H1 (cell line): ENCODE results near the gene CLEC18C. TPM values are rescaled to one million over a fixed set of nuclear protein-coding genes. Genes with fewer than 3 reads are reported as not detected.

Source experiments
- CTCF ChIA-PET: fragments of 300-600 bp; sonication (Branson Sonifier 250); formaldehyde crosslinking; loops from one replicate; lab custom pipeline; 2021; ENCODE audit not compliant: partially characterized antibody; lab: Charles Lee
- POLR2A ChIA-PET: fragments of 300-600 bp; sonication (Branson Sonifier 250); formaldehyde crosslinking; loops from one replicate; lab custom pipeline; 2021; ENCODE audit warnings: inconsistent platforms; ENCODE audit not compliant: partially characterized antibody; lab: Charles Lee
- DNase-seq, 2 experiments: peaks; one replicate each; pipeline versions ENCODE4 v3.0.0 to v3.0.0-alpha.2; 2010 to 2022; ENCODE audit warnings: low spot score in 2 of 2, low read depth in 1 of 2, mixed read lengths in 1 of 2
- FAIRE-seq: peaks from 2 replicates; lab custom pipeline; 2011; peaks lifted over from hg19 to GRCh38; lab: Jason Lieb, UNC
- H2AFZ ChIP-seq: 2 replicates; pipeline ENCODE4 v1.8.1; 2012; ENCODE audit warnings: low read length, inconsistent platforms
- H2AK5ac ChIP-seq: 2 replicates; pipeline ENCODE4 v1.6.1; 2013; ENCODE audit warnings: low read depth, low read length
- H2BK120ac ChIP-seq: replicated peaks from 2 replicates; pipeline ENCODE3; 2013; ENCODE audit warnings: low read depth, low read length, inconsistent platforms
- H2BK12ac ChIP-seq: 2 replicates; pipeline ENCODE4 v1.6.1; 2013; ENCODE audit warnings: low read depth, low read length
- H2BK15ac ChIP-seq: 2 replicates; pipeline ENCODE4 v1.6.1; 2013; ENCODE audit warnings: low read length
- H2BK20ac ChIP-seq: 2 replicates; pipeline ENCODE4 v1.6.1; 2013; ENCODE audit warnings: low read length
- H2BK5ac ChIP-seq: 2 replicates; pipeline ENCODE4 v1.6.1; 2013; ENCODE audit warnings: low read depth, low read length
- H3K14ac ChIP-seq: 2 replicates; pipeline ENCODE4 v1.6.1; 2013; ENCODE audit warnings: inconsistent platforms; ENCODE audit not compliant: insufficient read length
- H3K18ac ChIP-seq: 2 replicates; pipeline ENCODE4 v1.6.1; 2013; ENCODE audit warnings: low read length; ENCODE audit errors: extremely low read depth
- H3K23ac ChIP-seq: 2 replicates; pipeline ENCODE4 v1.6.1; 2013; ENCODE audit warnings: inconsistent platforms; ENCODE audit not compliant: insufficient read length
- H3K23me2 ChIP-seq: 2 replicates; pipeline ENCODE4 v1.6.1; 2013; ENCODE audit warnings: low read depth, low read length
- H3K27ac ChIP-seq: 2 replicates; pipeline ENCODE4 v1.6.1; 2011; ENCODE audit warnings: low read depth, low read length, inconsistent platforms
- H3K27me3 ChIP-seq, 4 experiments: replicated peaks in 1 of 4; 1 replicate in 1 of 4; 2 replicates in 3 of 4; pipeline versions ENCODE4 v1.6.1 to v1.8.1; 2011 to 2013; ENCODE audit warnings: low read length in 3 of 4, mild to moderate bottlenecking in 3 of 4, inconsistent platforms in 2 of 4, mixed read lengths in 2 of 4, moderate library complexity in 1 of 4; ENCODE audit not compliant: control insufficient read depth in 3 of 4, insufficient read depth in 3 of 4; ENCODE audit errors: extremely low read depth in 1 of 4
- H3K36me3 ChIP-seq, 4 experiments: 2 replicates each; pipeline versions ENCODE4 v1.6.1 to v1.8.1; 2011 to 2013; ENCODE audit warnings: mild to moderate bottlenecking in 4 of 4, low read length in 3 of 4, moderate library complexity in 2 of 4, control low read depth in 1 of 4, inconsistent platforms in 1 of 4; ENCODE audit not compliant: insufficient read depth in 4 of 4, control insufficient read depth in 2 of 4
- H3K4ac ChIP-seq: replicated peaks from 2 replicates; pipeline ENCODE3; 2013; ENCODE audit warnings: low read length, low read depth, mixed read lengths, inconsistent platforms; ENCODE audit not compliant: insufficient read length
- H3K4me1 ChIP-seq, 4 experiments: replicated peaks in 1 of 4; 1 replicate in 1 of 4; 2 replicates in 3 of 4; pipeline versions ENCODE4 v1.6.1 to v1.8.1; 2011 to 2013; ENCODE audit warnings: low read length in 3 of 4, inconsistent platforms in 2 of 4, mixed read lengths in 1 of 4; ENCODE audit not compliant: insufficient read depth in 4 of 4, control insufficient read depth in 3 of 4
- H3K4me2 ChIP-seq, 2 experiments: 2 replicates each; pipeline versions ENCODE4 v1.6.1 to v1.8.1; 2011 to 2013; ENCODE audit warnings: low read depth in 2 of 2, low read length in 2 of 2, control low read depth in 1 of 2, inconsistent platforms in 1 of 2, mild to moderate bottlenecking in 1 of 2; ENCODE audit not compliant: insufficient read depth in 1 of 2
- H3K4me3 ChIP-seq, 4 experiments: fragments of 200-600, 300-600 bp in 1 of 4; sonication (generic), shearing (Covaris generic), sonication (Bioruptor Twin) in 1 of 4; 2 replicates each; pipeline versions ENCODE4 v1.5.1 to v1.8.1; 2011 to 2016; ENCODE audit warnings: low read length in 4 of 4, low read depth in 3 of 4, control low read depth in 2 of 4, inconsistent platforms in 2 of 4, mild to moderate bottlenecking in 2 of 4, mixed read lengths in 1 of 4, moderate library complexity in 1 of 4; ENCODE audit not compliant: insufficient read depth in 2 of 4; ENCODE audit errors: extremely low read depth in 1 of 4
- H3K56ac ChIP-seq: replicated peaks from 2 replicates; pipeline ENCODE3; 2013; ENCODE audit warnings: low read depth, mild to moderate bottlenecking, mixed read lengths, low read length, inconsistent platforms; ENCODE audit not compliant: insufficient read length
- H3K79me1 ChIP-seq: 2 replicates; pipeline ENCODE4 v1.6.1; 2013; ENCODE audit warnings: low read depth, low read length, control low read depth
- H3K79me2 ChIP-seq, 2 experiments: 2 replicates each; pipeline versions ENCODE4 v1.6.1 to v1.8.1; 2012 to 2013; ENCODE audit warnings: low read length in 2 of 2, mild to moderate bottlenecking in 2 of 2, inconsistent platforms in 1 of 2; ENCODE audit not compliant: insufficient read depth in 2 of 2, control insufficient read depth in 1 of 2
- H3K9ac ChIP-seq, 4 experiments: replicated peaks in 1 of 4; 1 replicate in 1 of 4; 2 replicates in 3 of 4; pipeline versions ENCODE4 v1.6.1 to v1.8.1; 2011 to 2013; ENCODE audit warnings: low read depth in 3 of 4, low read length in 3 of 4, control low read depth in 2 of 4, mild to moderate bottlenecking in 2 of 4, moderate library complexity in 2 of 4, inconsistent platforms in 1 of 4; ENCODE audit errors: extremely low read depth in 1 of 4
- H3K9me3 ChIP-seq, 2 experiments: 2 replicates each; pipeline versions ENCODE4 v1.6.1 to v1.8.1; 2012 to 2013; ENCODE audit warnings: mild to moderate bottlenecking in 2 of 2, moderate library complexity in 2 of 2, control low read depth in 1 of 2, inconsistent platforms in 1 of 2, low read depth in 1 of 2, low read length in 1 of 2, mixed read lengths in 1 of 2; ENCODE audit not compliant: insufficient read depth in 2 of 2
- H4K20me1 ChIP-seq, 2 experiments: replicated peaks in 1 of 2; 2 replicates each; pipeline versions ENCODE3 to v1.8.1; 2011 to 2013; ENCODE audit warnings: inconsistent platforms in 2 of 2, low read length in 2 of 2, mild to moderate bottlenecking in 1 of 2; ENCODE audit not compliant: insufficient read depth in 2 of 2, control insufficient read depth in 1 of 2
- H4K5ac ChIP-seq: 2 replicates; pipeline ENCODE4 v1.6.1; 2013; ENCODE audit warnings: low read length, low read depth, mixed read lengths, inconsistent platforms; ENCODE audit not compliant: insufficient read length
- H4K8ac ChIP-seq: 2 replicates; pipeline ENCODE4 v1.8.0; 2013; ENCODE audit warnings: mild to moderate bottlenecking, moderate library complexity, low read length, inconsistent platforms; ENCODE audit not compliant: insufficient read depth; ENCODE audit errors: extremely low read depth
- H4K91ac ChIP-seq: replicated peaks from 2 replicates; pipeline ENCODE3; 2013; ENCODE audit warnings: low read length, mixed read lengths, inconsistent platforms; ENCODE audit not compliant: insufficient read length
- ATF2 ChIP-seq: IDR thresholded peaks from 2 replicates; pipeline ENCODE4 v1.6.1; 2012; ENCODE audit warnings: low read length, inconsistent platforms
- ATF3 ChIP-seq: IDR thresholded peaks from 2 replicates; pipeline ENCODE4 v1.6.1; 2011; ENCODE audit warnings: low read depth, mild to moderate bottlenecking, low read length; ENCODE audit not compliant: insufficient read depth
- CTCF ChIP-seq, 3 experiments: IDR thresholded peaks; 1 replicate in 2 of 3; 2 replicates in 1 of 3; pipeline versions ENCODE4 v1.5.1 to v1.6.1; 2011; ENCODE audit warnings: low read length in 3 of 3, mild to moderate bottlenecking in 3 of 3, inconsistent platforms in 2 of 3, low read depth in 1 of 3, moderate library complexity in 1 of 3; ENCODE audit not compliant: insufficient read depth in 1 of 3; ENCODE audit errors: control extremely low read depth in 1 of 3
- KDM5A ChIP-seq: fragments of 200-600 bp; IDR thresholded peaks from 2 replicates; pipeline ENCODE4 v1.7.1; 2012; ENCODE audit warnings: mild to moderate bottlenecking, low read length, inconsistent platforms, mixed read lengths
- POLR2A ChIP-seq, 2 experiments: IDR thresholded peaks; 1 replicate in 1 of 2; 2 replicates in 1 of 2; pipeline ENCODE4 v1.6.1; 2011; ENCODE audit warnings: low read depth in 2 of 2, low read length in 2 of 2, mild to moderate bottlenecking in 2 of 2; ENCODE audit errors: control extremely low read depth in 1 of 2
- POLR2AphosphoS5 ChIP-seq: IDR thresholded peaks from 2 replicates; pipeline ENCODE4 v1.6.1; 2011; ENCODE audit warnings: low read depth, low read length
- SP2 ChIP-seq: IDR thresholded peaks from 2 replicates; pipeline ENCODE4 v1.6.1; 2012; ENCODE audit warnings: mild to moderate bottlenecking, low read length, inconsistent platforms
- SP4 ChIP-seq: IDR thresholded peaks from 2 replicates; pipeline ENCODE4 v1.6.1; 2012; ENCODE audit warnings: low read length, inconsistent platforms
- TAF1 ChIP-seq: IDR thresholded peaks from 2 replicates; pipeline ENCODE4 v1.6.1; 2011; ENCODE audit warnings: mild to moderate bottlenecking, low read depth, low read length
- TEAD4 ChIP-seq: IDR thresholded peaks from 2 replicates; pipeline ENCODE4 v1.6.1; 2012; ENCODE audit warnings: low read depth, low read length, inconsistent platforms, mixed read lengths
- WGBS, 2 experiments: shearing (Covaris generic) in 1 of 2; methylation state at CpG; one replicate each; pipeline versions ENCODE4 v1.1.6 to v1.1.7; 2013 to 2015; ENCODE audit warnings: low lambda C conversion rate in 2 of 2, mixed read lengths in 2 of 2, inconsistent platforms in 1 of 2, low coverage in 1 of 2, missing lambda C conversion rate in 1 of 2; ENCODE audit not compliant: insufficient replicate concordance in 2 of 2, insufficient coverage in 1 of 2, insufficient read length in 1 of 2; ENCODE audit errors: extremely low coverage in 1 of 2, missing lambda C conversion rate in 1 of 2; 5-methylcytosine and 5-hydroxymethylcytosine counted together
- polyA plus RNA-seq, 7 experiments: library from polyadenylated mRNA; depleted of rRNA in 3 of 7; stranded (reverse) in 5 of 7; unstranded in 2 of 7; fragments of >200 nt in 5 of 7; fragments of 200-250 nt in 2 of 7; gene quantifications; 1 replicate in 5 of 7; 2 replicates in 1 of 7; 4 replicates in 1 of 7; pipeline versions ENCODE4 v1.2.1 to v1.2.3, GENCODE V29; 2011 to 2013; ENCODE audit warnings: missing spikeins in 2 of 7, mixed read lengths in 2 of 7
- total RNA-seq: library from RNA; stranded (reverse); fragmentation: NEBNext Ultra II Directional; extraction: Animal tissue kit (Norgen Biotek cat#: 25700); gene quantifications from 2 replicates; pipeline ENCODE4 v1.2.1, GENCODE V29; 2021

The CLEC18C gene
- total and polyA plus RNA-seq, 2 of the 8 experiments (the other 6 are each of a cell fraction or from before 2014, with no cell fraction given): 0.11 TPM; not detected in 1

- POLR2A ChIA-PET: interaction anchor here (0.6 to 4.1 kb wide), 6 partner anchors 9 to 179 kb away, joined by 3 to 19 read pairs (median 4); partner anchors contain the start of gene EXOSC6
- Histone ChIP-seq H2AFZ (no peak overlapping the region), H3K9ac (no peak overlapping the region)
- no peak for TF ChIP-seq ATF3
- TF ChIP-seq CTCF (IDR thresholded peaks at IDR 0.05; ENCODE audit: control extremely low read depth in 1 of 3, insufficient read depth in 1 of 3, low read depth in 1 of 3, low read length in 3 of 3): no peak
- TF ChIP-seq POLR2AphosphoS5: no peak
- TF ChIP-seq ATF2: no peak
- TF ChIP-seq POLR2A (IDR thresholded peaks at IDR 0.05; ENCODE audit: control extremely low read depth in 1 of 2, low read depth in 2 of 2, low read length in 2 of 2): no peak
- TF ChIP-seq KDM5A: no peak
- TF ChIP-seq TAF1: no peak
- TF ChIP-seq SP4: no peak
- TF ChIP-seq TEAD4: no peak
- TF ChIP-seq SP2: no peak
Observed at GRCh38 chr16:70162041-70162451, 11.5 kb upstream of the CLEC18C start.

More at GRCh38 chr16:70162041-70162451, 11.5 kb upstream of the CLEC18C start:
- Histone ChIP-seq H4K20me1 (peaks cover 0 to 2% of the 10 kb centered on the region in 2 experiments), H4K8ac (no peak overlapping the region), H3K4ac (no peak overlapping the region), H3K14ac (no peak overlapping the region), H2BK120ac (no peak overlapping the region), H3K9me3 (no peaks in the 10 kb centered on the region), H3K4me2 (no peak overlapping the region), H2AK5ac (no peak overlapping the region), H3K4me1 (no peaks in the 10 kb centered on the region), H3K79me2 (no peaks in the 10 kb centered on the region), H4K5ac (no peak overlapping the region), H2BK20ac (no peak overlapping the region), H3K23me2 (no peaks in the 10 kb centered on the region; the same call in 1 of the 2 replicates), H2BK5ac (no peak overlapping the region), H2BK15ac (no peak overlapping the region), H3K4me3 (no peak overlapping the region), H2BK12ac (no peak overlapping the region), H3K23ac (no peak overlapping the region), H3K79me1 (no peaks in the 10 kb centered on the region), H3K27ac (no peak overlapping the region), H3K36me3 (peaks cover 18 to 52% (median 35%) of the 10 kb centered on the region in 4 experiments), H3K56ac (no peak overlapping the region), H3K27me3 (no peaks in the 10 kb centered on the region), H3K18ac (no peak overlapping the region), H4K91ac (no peak overlapping the region)
- WGBS, 2 experiments: 80% methylated on average over 7 of the region's 7 CpGs; no CpG with 5 or more reads in 1 of the 2 experiments
- DNase-seq (no peak), FAIRE-seq (no peak)
- CTCF ChIA-PET: interaction anchor here (0.6 to 3.0 kb wide), 6 partner anchors 9 to 97 kb away, joined by 3 to 14 read pairs (median 4); partner anchors contain the start of gene EXOSC6
